ENCODE data around the gene ARHGAP21.

The ARHGAP21 gene

GRCh38 chr10:24722131-24722675, 1.5 kb downstream of the ARHGAP21 start:
- no peak for DNase-seq

GRCh38 chr10:24721229-24722106, 2.2 kb downstream of the ARHGAP21 start:
- DNase-seq: no peak

GRCh38 chr10:24720096-24720495, 3.6 kb downstream of the ARHGAP21 start:
- DNase-seq: no peak

GRCh38 chr10:24718031-24718855, 5.4 kb downstream of the ARHGAP21 start:
- DNase-seq: no peak

GRCh38 chr10:24716295-24716694, 7.4 kb downstream of the ARHGAP21 start:
- no peak for DNase-seq

GRCh38 chr10:24715246-24715769, 8.4 kb downstream of the ARHGAP21 start:
- no peak for DNase-seq

GRCh38 chr10:24713086-24713485, 10.6 kb downstream of the ARHGAP21 start:
- no peak for DNase-seq

GRCh38 chr10:24711465-24711864, 12.2 kb downstream of the ARHGAP21 start:
- DNase-seq: no peak

- no peak for DNase-seq
Measured at GRCh38 chr10:24708081-24708480, 15.6 kb downstream of the ARHGAP21 start.

- DNase-seq: no peak
Measured at GRCh38 chr10:24707445-24707844, 16.2 kb downstream of the ARHGAP21 start.

GRCh38 chr10:24706479-24707118, 17.1 kb downstream of the ARHGAP21 start:
- no peak for DNase-seq

GRCh38 chr10:24703700-24704099, 20.0 kb downstream of the ARHGAP21 start:
- no peak for DNase-seq

- DNase-seq: no peak
Measured at GRCh38 chr10:24701447-24701846, 22.2 kb downstream of the ARHGAP21 start.

- no peak for DNase-seq
Measured at GRCh38 chr10:24700948-24701347, 22.7 kb downstream of the ARHGAP21 start.

GRCh38 chr10:24698270-24698669, 25.4 kb downstream of the ARHGAP21 start:
- DNase-seq: no peak

GRCh38 chr10:24697080-24697479, 26.6 kb downstream of the ARHGAP21 start:
- no peak for DNase-seq

- no peak for DNase-seq
Measured at GRCh38 chr10:24695452-24695851, 28.2 kb downstream of the ARHGAP21 start.

- no peak for DNase-seq
Measured at GRCh38 chr10:24694086-24694485, 29.6 kb downstream of the ARHGAP21 start.

GRCh38 chr10:24690961-24691512, 32.6 kb downstream of the ARHGAP21 start:
- no peak for DNase-seq

- DNase-seq: no peak
Measured at GRCh38 chr10:24685958-24686540, 37.6 kb downstream of the ARHGAP21 start.

GRCh38 chr10:24683554-24683953, 40.1 kb downstream of the ARHGAP21 start:
- DNase-seq: no peak

GRCh38 chr10:24681572-24682088, 42.1 kb downstream of the ARHGAP21 start:
- DNase-seq: no peak

All from NCI-H2107 (cell line).